K562 (cell line): ENCODE results near the gene WAS. TPM values are rescaled to one million over a fixed set of nuclear protein-coding genes. Genes with fewer than 3 reads are reported as not detected.
A peak's percentile ranks its signal among the peaks of the same experiment; 100 is the strongest.

Experiments
- ATAC-seq: fragments of 200-7000 bp; cut with Tn5 transposase; 3 replicates; pipeline ENCODE4 v1.9.1; 2020; ENCODE audit warnings: moderate library complexity
- BruUV-seq: library from RNA; stranded (reverse); fragments of 400-500 nt; replicated peaks from 2 replicates; lab custom pipeline; 2021; lab: Mats Ljungman, UMichigan
- CTCF ChIA-PET: fragments of 300-600 bp; formaldehyde crosslinking; extraction: SDS; loops from one replicate; lab custom pipeline; 2021; ENCODE audit warnings: low intra/inter-chr PET ratio; lab: Yijun Ruan, JAX
- POLR2A ChIA-PET: fragments of 300-600, 350-650 bp; sonication (Branson Sonifier 250); formaldehyde crosslinking; extraction: SDS; loops from one replicate; lab custom pipeline; 2021; ENCODE audit warnings: antibody characterized with exemption, inconsistent platforms; lab: Yijun Ruan, JAX
- DNase-seq, 4 experiments: peaks; one replicate each; pipeline versions ENCODE4 v3.0.0 to v3.0.0-alpha.2; 2011 to 2018; ENCODE audit warnings: low spot score in 3 of 4, mixed read lengths in 3 of 4; ENCODE audit errors: extremely low read depth in 1 of 4
- FAIRE-seq: peaks from 2 replicates; lab custom pipeline; 2011; peaks lifted over from hg19 to GRCh38; lab: Jason Lieb, UNC
- H2AFZ ChIP-seq: 2 replicates; pipeline ENCODE4 v1.6.0; 2011; ENCODE audit warnings: low read depth, low read length, control low read depth, inconsistent platforms
- H3K27ac ChIP-seq: fragments of 200-600 bp; 3 replicates; pipeline ENCODE4 v1.8.0; 2011; ENCODE audit warnings: low read depth, mild to moderate bottlenecking, control low read depth, inconsistent platforms, low read length, moderate library complexity, mixed read lengths; ENCODE audit errors: extremely low read depth
- H3K27me3 ChIP-seq, 2 experiments: fragments of 300-600 bp in 1 of 2; 2 replicates in 1 of 2; 3 replicates in 1 of 2; pipeline versions ENCODE4 v1.6.0 to v1.8.0; 2011; ENCODE audit warnings: inconsistent platforms in 2 of 2, low read length in 2 of 2, mild to moderate bottlenecking in 1 of 2, mixed read lengths in 1 of 2, moderate library complexity in 1 of 2; ENCODE audit not compliant: control insufficient read depth in 2 of 2, insufficient read depth in 2 of 2
- H3K36me3 ChIP-seq: fragments of 300-600 bp; 3 replicates; pipeline ENCODE4 v1.8.0; 2011; ENCODE audit warnings: mild to moderate bottlenecking, low read length, inconsistent platforms; ENCODE audit not compliant: control insufficient read depth, insufficient read depth
- H3K4me1 ChIP-seq, 2 experiments: fragments of 200-600 bp in 1 of 2; replicated peaks in 1 of 2; 2 replicates in 1 of 2; 3 replicates in 1 of 2; pipeline versions ENCODE4 v1.5.1 to v1.8.0; 2011; ENCODE audit warnings: inconsistent platforms in 2 of 2, low read length in 2 of 2, mild to moderate bottlenecking in 1 of 2, mixed read lengths in 1 of 2, moderate library complexity in 1 of 2; ENCODE audit not compliant: control insufficient read depth in 2 of 2, insufficient read depth in 2 of 2
- H3K4me2 ChIP-seq: 2 replicates; pipeline ENCODE4 v1.6.1; 2011; ENCODE audit warnings: low read length, control low read depth, inconsistent platforms, mixed read lengths; ENCODE audit not compliant: insufficient read depth
- H3K4me3 ChIP-seq: fragments of 200-600 bp; sonication (generic), shearing (Covaris generic); 2 replicates; pipeline ENCODE4 v1.5.1; 2016; ENCODE audit warnings: control low read depth, inconsistent platforms
- H3K79me2 ChIP-seq: fragments of 200-600 bp; 3 replicates; pipeline ENCODE4 v1.8.0; 2011; ENCODE audit warnings: low read length, inconsistent platforms; ENCODE audit not compliant: control insufficient read depth, insufficient read depth
- H3K9ac ChIP-seq, 2 experiments: 2 replicates each; pipeline versions ENCODE4 v1.6.0 to v1.6.1; 2011; ENCODE audit warnings: low read depth in 2 of 2, low read length in 2 of 2, control low read depth in 1 of 2, inconsistent platforms in 1 of 2, mild to moderate bottlenecking in 1 of 2, mixed read lengths in 1 of 2; ENCODE audit not compliant: insufficient read depth in 1 of 2
- H3K9me1 ChIP-seq: one replicate; pipeline ENCODE4 v1.6.0; 2011; ENCODE audit warnings: inconsistent platforms, mild to moderate bottlenecking, low read length, moderate library complexity; ENCODE audit not compliant: control insufficient read depth, insufficient read depth
- H3K9me3 ChIP-seq: replicated peaks from 2 replicates; pipeline ENCODE4 v1.5.1; 2011; ENCODE audit warnings: low read depth, low read length, inconsistent platforms; ENCODE audit not compliant: control insufficient read depth, insufficient read depth
- H4K20me1 ChIP-seq: replicated peaks from 2 replicates; pipeline ENCODE4 v1.6.1; 2011; ENCODE audit warnings: low read length, inconsistent platforms, mixed read lengths; ENCODE audit not compliant: control insufficient read depth, insufficient read depth
- CREB1 ChIP-seq, 2 experiments: sonication (generic) in 1 of 2; formaldehyde crosslinking in 1 of 2; IDR thresholded peaks; 2 replicates each; pipeline versions ENCODE4 v1.6.1 to v1.8.0; 2012 to 2022; ENCODE audit warnings: inconsistent platforms in 1 of 2, mild to moderate bottlenecking in 1 of 2, missing genetic modification reagents in 1 of 2, moderate library complexity in 1 of 2
- KLF13 ChIP-seq: fragments of 450-650 bp; IDR thresholded peaks from 2 replicates; pipeline ENCODE4 v1.6.1; 2016; ENCODE audit warnings: missing genetic modification characterization, low read depth, mild to moderate bottlenecking, missing compliant biosample characterization, moderate library complexity, borderline replicate concordance
- LARP7 ChIP-seq: fragments of 450-650 bp; IDR thresholded peaks from 2 replicates; pipeline ENCODE4 v1.6.1; 2016
- SRSF7 ChIP-seq: fragments of 200-400 bp; formaldehyde crosslinking; optimal IDR thresholded peaks from 2 replicates; pipeline ENCODE3; 2017; ENCODE audit warnings: mild to moderate bottlenecking, low read depth, low read length
- TRIM28 ChIP-seq: fragments of 450-650 bp; IDR thresholded peaks from 2 replicates; pipeline ENCODE4 v1.6.1; 2017
- ZNF436 ChIP-seq: fragments of 250-450, 450-650 bp; sonication (Bioruptor Pico); formaldehyde crosslinking; IDR thresholded peaks from 2 replicates; pipeline ENCODE4 v1.7.0; 2020; ENCODE audit warnings: mild to moderate bottlenecking
- ZNF644 ChIP-seq: fragments of 200-800 bp; sonication (Bioruptor generic); IDR thresholded peaks from 2 replicates; pipeline ENCODE4 v1.6.1; 2016; ENCODE audit warnings: low read depth, missing genetic modification characterization, missing compliant biosample characterization
- WGBS: fragments of 100-300 bp; shearing (Covaris generic); methylation state at CpG from one replicate; pipeline ENCODE4 v1.1.6; 2016; ENCODE audit warnings: low coverage, mixed read lengths; ENCODE audit not compliant: insufficient coverage; ENCODE audit errors: missing lambda C conversion rate; 5-methylcytosine and 5-hydroxymethylcytosine counted together
- in situ Hi-C: fragments of 300-500 bp; cut with MboI; formaldehyde crosslinking; loops from 4 replicates; pipeline ENCODE4 v1.15.0; 2018; ENCODE audit warnings: inconsistent platforms, mixed read lengths
- intact Hi-C: fragments of 100-400 bp; cut with micrococcal nuclease; formaldehyde crosslinking; loops from 2 replicates; pipeline ENCODE4 v1.14.2; 2022
- polyA plus RNA-seq, 8 experiments: library from polyadenylated mRNA; depleted of rRNA in 4 of 8; stranded (reverse) in 5 of 8; unstranded in 3 of 8; fragments of >200 nt; fragmentation: Nextera tagmentation in 2 of 8; fragmentation: Illumina TruSeq in 1 of 8; extraction: Ambion mirVana in 2 of 8; extraction: Trizol in 1 of 8; gene quantifications; 2 replicates each; pipeline versions ENCODE4 v1.2.1 to v1.2.3, GENCODE V29; 2011 to 2014; ENCODE audit warnings: inconsistent platforms in 1 of 8, missing spikeins in 1 of 8
- total RNA-seq, 7 experiments: library from RNA; depleted of rRNA in 6 of 7; stranded (reverse); fragments of >200 nt in 6 of 7; fragmentation: Illumina TruSeq in 2 of 7; extraction: Trizol in 2 of 7; gene quantifications; 2 replicates each; pipeline versions ENCODE4 v1.2.1 to v1.2.3, GENCODE V29; 2011 to 2021; ENCODE audit warnings: low replicate concordance in 1 of 7
- TF ChIP-seq, protein P1 (sequence below), 2 experiments: fragments of 250-450 bp in 1 of 2; fragments of 450-650 bp in 1 of 2; sonication (Bioruptor Pico) in 1 of 2; IDR thresholded peaks; 2 replicates each; pipeline versions ENCODE4 v1.6.1 to v1.8.0; 2016 to 2021; ENCODE audit warnings: mild to moderate bottlenecking in 2 of 2, moderate library complexity in 2 of 2, missing compliant biosample characterization in 1 of 2, missing genetic modification characterization in 1 of 2
- TF ChIP-seq, protein P2 (sequence below), 2 experiments: IDR thresholded peaks; 2 replicates each; pipeline ENCODE4 v1.6.1; 2012; ENCODE audit warnings: improper control_type of control experiment in 2 of 2, low read depth in 2 of 2, low read length in 2 of 2, borderline replicate concordance in 1 of 2

The WAS gene
- total and polyA plus RNA-seq, 9 of the 15 experiments (the other 6 are each of a cell fraction or from before 2014, with no cell fraction given): 0.11 to 16.1 (median 3.8) TPM

DNA sequence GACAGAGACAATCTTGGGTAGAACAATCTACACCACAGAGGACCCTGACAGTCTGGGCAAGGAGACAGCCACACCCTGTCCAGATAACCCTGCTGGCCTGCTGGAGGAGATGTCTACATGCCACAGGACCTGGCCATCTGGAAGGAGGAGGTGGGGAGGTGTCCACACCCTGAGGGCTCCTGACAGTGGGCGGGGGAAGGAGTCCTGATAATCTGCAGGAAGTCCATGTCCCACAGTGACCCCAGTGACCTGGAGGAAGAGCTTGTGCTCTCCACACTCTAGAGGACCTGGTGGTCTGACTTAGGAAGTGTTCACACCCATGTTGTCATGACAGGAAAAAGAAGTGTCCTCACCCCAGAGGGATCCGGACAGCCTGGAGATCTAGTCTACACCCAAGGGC is 18.4 kb downstream of the WAS start (continued):
- no peak for TF ChIP-seq CREB1 (IDR thresholded peaks at IDR 0.05)
- TF ChIP-seq CREB1 (CRISPR knock-in tag; IDR thresholded peaks at IDR 0.05): no peak
- TF ChIP-seq, protein P1, sequence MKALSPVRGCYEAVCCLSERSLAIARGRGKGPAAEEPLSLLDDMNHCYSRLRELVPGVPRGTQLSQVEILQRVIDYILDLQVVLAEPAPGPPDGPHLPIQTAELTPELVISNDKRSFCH (CRISPR knock-in tag; IDR thresholded peaks at IDR 0.05): no peak
- TF ChIP-seq, protein P1 (tag; IDR thresholded peaks at IDR 0.05): no peak
- TF ChIP-seq ZNF436 (CRISPR knock-in tag): no peak
- TF ChIP-seq SRSF7: no peak

DNA sequence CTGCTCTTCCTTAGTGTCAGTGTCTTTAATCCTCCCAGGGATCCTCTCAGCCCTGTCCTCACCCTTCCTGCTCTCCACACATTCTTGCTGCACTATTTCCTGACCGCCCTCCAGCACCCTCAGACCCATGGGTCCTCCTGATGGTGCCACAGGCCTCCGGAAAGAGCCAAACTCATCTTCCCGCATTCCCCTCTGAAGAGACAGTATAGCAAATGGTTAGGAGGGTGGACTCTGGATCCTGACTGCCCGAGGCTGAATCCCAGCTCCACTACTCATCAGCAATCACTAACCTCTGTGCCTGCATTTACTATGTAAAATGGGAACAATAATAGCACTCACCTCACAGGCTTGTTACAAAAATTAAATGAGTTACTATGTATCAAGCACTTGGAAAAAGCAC is 19.1 kb downstream of the WAS start:
- H3K9me3 ChIP-seq: no peaks in the 10 kb centered on the region
- no peak for TF ChIP-seq TRIM28
- TF ChIP-seq LARP7: no peak
- TF ChIP-seq KLF13 (tag): no peak
- TF ChIP-seq, protein P2, sequence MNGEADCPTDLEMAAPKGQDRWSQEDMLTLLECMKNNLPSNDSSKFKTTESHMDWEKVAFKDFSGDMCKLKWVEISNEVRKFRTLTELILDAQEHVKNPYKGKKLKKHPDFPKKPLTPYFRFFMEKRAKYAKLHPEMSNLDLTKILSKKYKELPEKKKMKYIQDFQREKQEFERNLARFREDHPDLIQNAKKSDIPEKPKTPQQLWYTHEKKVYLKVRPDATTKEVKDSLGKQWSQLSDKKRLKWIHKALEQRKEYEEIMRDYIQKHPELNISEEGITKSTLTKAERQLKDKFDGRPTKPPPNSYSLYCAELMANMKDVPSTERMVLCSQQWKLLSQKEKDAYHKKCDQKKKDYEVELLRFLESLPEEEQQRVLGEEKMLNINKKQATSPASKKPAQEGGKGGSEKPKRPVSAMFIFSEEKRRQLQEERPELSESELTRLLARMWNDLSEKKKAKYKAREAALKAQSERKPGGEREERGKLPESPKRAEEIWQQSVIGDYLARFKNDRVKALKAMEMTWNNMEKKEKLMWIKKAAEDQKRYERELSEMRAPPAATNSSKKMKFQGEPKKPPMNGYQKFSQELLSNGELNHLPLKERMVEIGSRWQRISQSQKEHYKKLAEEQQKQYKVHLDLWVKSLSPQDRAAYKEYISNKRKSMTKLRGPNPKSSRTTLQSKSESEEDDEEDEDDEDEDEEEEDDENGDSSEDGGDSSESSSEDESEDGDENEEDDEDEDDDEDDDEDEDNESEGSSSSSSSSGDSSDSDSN (IDR thresholded peaks at IDR 0.05; ENCODE audit: borderline replicate concordance in 1 of 2, low read depth in 2 of 2, low read length in 2 of 2): no peak
- no peak for TF ChIP-seq ZNF644 (tag)
- 92% methylated on average over 4 of the region's 4 CpGs for WGBS
- peaks cover 31 to 34% of the 10 kb centered on the region in 2 experiments for H3K4me1 ChIP-seq
- DNase-seq: no peak
- H3K9me1 ChIP-seq: no peaks in the 10 kb centered on the region
- no peak overlapping the region for H2AFZ ChIP-seq
- H3K9ac ChIP-seq: peak overlapping the region in 1 of 2 experiments; percentile 77; a peak in 1 of 4 replicates
- H4K20me1 ChIP-seq: peaks cover 15% of the 10 kb centered on the region
- H3K27ac ChIP-seq: peak overlapping the region; percentile 37; the same call in 1 of the 3 replicates
- BruUV-seq: no TSS peak
- H3K4me2 ChIP-seq: peak overlapping the region; percentile 52
- H3K79me2 ChIP-seq: peaks cover 72% of the 10 kb centered on the region
- H3K36me3 ChIP-seq: peaks cover 97% of the 10 kb centered on the region
- CTCF ChIA-PET: no interaction called here
- ATAC-seq: no peak
- POLR2A ChIA-PET: interaction anchor here (1.0 to 1.3 kb wide), 4 partner anchors 7 to 34 kb away, joined by 3 to 8 read pairs (median 4); no protein-coding TSS in a partner anchor
- H3K4me3 ChIP-seq: no peak overlapping the region
- in situ Hi-C loops (no loop called here), intact Hi-C loops (loop anchor here (5.0 kb wide), 1 partner anchor 35 kb away; no protein-coding TSS in a partner anchor)
- FAIRE-seq: no peak
- H3K27me3 ChIP-seq: no peaks in the 10 kb centered on the region
